DMS114 treated with DMSO at 0.1 percent for 48 hours (cell line): ENCODE measurements around the gene HGFAC.

Source experiments
- DNase-seq: peaks from one replicate; lab custom pipeline; 2025; ENCODE audit not compliant: unreplicated experiment; lab: John Stamatoyannopoulos, UW

HGFAC gene

DNA sequence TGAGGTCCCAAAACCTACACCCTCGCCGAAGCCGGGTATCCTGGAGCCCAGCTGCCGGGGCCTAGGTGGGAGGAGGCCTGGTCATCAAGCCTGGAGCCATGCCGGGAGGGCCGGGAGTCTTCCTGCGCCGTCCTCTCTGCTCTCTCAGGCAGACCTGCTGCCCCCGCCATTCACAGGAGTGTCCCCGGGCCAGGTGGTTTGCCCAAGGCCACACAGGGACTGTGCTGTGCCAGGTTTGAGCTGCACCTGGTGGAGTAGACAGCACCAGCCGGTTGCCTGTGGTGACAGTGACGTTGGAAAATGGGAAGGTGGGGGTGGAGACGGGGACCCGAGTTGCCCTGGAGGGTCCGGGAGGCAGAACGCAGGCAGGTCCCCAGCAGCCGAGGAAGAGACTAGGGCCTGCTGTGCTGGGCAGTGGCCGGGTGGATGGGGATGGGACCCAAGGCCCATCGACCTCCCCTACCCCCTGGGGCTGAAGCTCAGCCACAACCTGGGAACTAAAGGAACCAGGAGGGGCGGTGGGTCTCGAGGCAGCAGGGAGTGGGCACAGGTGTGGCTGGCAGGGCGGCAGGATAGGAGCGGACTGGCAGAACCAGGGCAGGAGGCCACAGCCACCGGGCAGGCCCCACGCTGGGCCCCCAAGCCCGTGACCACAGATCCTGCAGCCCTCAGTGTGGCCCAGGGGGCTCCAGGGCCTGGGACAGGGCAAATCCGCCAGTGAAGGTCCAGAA lies 30.8 kb downstream of the HGFAC start:
- DNase-seq: no peak

DNA sequence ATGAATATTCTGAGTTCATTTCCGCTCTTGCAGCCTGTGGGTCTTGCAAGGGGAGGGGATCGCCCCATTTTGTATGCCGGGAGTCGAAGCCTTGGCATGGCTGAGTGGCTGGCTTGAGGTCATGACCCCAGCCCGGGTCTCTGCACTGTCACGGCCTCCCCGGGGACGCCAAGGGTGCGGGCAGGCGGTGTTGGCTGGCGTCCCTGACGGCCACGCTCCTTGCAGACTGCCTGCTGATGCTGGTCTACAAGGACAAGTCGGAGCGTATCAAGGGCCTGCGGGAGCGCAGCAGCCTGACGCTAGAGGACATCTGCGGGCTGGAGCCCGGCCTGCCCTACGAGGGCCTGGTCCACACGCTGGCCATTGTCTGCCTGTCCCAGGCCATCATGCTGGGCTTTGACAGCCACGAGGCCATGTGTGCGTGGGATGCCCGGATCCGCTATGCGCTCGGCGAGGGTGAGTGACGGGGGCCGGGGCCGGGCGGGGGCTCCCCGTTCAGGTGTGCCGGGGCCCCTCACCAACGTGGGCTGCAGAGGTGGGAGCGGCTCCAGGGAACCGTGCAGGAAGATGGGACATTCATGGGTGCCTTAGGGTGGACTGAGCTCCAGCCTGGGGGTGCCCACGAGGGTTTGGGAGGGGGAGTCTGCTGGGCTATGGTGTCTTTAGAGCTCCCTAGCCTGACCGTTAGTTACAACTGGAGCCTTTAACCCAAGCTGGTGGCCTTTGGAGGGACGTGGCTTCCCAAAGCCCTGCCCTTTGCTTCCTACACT lies 31.6 kb downstream of the HGFAC start:
- no peak for DNase-seq

DNA sequence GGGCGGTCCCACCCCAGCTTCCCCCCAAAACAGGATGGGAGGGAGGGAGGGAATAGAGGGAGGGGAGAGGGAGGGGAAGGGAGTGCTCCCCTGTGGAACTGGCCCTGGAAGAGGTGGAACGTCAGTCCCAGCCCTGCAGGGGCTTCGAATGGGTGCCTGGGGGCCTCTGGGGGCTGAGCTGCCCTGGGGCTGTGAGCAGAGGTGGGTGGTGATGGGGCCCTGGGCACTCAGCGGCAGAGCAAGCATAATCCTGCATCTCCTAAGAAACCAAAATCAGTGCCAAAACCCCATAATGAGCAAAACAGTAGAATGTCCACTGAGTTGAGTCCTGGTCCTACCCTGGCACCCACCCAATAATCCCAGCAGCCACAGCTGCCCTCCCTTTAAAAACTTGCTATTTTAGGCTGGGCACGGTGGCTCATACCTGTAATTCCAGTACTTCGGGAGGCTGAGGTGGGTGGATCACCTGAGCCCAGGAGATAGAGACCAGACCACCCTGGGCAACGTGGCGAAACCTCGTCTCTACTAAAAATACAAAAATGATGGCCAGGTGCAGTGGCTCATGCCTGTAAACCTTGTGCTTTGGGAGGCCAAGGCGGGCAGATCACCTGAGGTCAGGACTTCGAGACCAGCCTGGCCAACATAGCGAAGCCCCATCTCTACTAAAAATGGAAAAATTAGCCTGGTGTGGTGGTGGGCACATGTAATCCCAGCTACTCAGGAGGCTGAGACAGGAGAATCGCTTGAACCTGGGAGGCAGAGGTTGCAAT lies 32.4 kb downstream of the HGFAC start:
- no peak for DNase-seq

- no peak for DNase-seq
These were observed 33.4 kb downstream of the HGFAC start for GRCh38 chr4:3475041-3475712.

GRCh38 chr4:3475713-3476260 lies 34.0 kb downstream of the HGFAC start:
- DNase-seq: no peak

DNA sequence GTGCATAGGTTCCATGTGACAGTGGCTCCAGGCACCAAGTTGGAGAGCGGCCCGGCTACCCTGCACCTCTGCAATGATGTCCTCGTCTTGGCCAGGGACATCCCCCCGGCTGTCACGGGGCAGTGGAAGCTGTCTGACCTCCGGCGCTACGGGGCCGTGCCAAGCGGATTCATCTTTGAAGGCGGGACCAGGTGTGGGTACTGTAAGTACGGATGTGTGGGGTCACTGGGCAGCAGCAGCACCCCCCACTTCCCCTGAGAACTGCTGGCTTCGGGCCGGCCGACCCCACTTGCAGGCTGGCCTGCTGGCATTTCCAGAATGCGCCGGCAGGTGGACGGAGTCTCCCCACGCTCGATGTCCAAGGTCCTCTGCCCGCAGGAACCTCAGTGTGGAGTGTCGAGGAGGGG lies 34.6 kb downstream of the HGFAC start:
- no peak for DNase-seq

DNA sequence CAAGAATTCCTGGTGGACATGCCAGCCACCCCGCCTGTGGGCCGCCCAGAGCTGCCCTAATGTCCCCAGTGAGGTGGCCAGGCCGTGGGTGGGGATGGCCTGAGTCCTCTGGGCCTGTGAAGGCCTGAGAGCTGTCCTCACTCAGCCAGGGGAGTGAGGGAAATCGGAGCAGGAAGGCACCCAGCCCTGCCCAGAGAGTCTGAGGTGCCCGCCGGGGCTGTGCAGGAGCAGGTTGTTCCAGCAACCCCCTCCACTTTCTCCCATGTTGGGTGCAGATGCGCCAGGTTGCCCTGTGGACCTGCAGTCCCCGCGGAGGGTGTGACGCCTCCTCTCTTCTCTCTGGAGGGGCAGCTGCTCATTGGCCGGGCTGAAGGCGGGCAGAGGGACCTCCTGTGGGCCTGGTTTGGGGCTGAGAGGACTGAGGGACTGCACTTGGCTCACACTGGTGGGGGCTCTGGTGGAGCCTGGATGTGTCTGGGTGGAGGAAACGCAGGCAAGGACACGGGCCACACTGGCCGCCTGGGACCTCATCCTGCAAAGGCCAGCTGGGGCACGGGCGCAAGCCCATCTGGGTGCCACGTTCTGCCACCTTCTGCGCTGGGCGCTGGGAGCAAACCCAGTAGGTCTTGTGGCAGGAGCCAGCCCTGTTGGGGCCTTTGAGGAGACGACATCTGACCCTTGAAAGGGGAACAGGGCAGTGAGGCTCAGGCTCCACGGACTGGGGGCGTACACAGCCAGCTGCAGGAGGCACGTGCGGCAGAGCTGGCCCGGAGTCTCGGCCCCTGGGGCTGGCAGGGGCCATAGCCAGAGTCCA lies 35.4 kb downstream of the HGFAC start:
- DNase-seq: no peak

DNA sequence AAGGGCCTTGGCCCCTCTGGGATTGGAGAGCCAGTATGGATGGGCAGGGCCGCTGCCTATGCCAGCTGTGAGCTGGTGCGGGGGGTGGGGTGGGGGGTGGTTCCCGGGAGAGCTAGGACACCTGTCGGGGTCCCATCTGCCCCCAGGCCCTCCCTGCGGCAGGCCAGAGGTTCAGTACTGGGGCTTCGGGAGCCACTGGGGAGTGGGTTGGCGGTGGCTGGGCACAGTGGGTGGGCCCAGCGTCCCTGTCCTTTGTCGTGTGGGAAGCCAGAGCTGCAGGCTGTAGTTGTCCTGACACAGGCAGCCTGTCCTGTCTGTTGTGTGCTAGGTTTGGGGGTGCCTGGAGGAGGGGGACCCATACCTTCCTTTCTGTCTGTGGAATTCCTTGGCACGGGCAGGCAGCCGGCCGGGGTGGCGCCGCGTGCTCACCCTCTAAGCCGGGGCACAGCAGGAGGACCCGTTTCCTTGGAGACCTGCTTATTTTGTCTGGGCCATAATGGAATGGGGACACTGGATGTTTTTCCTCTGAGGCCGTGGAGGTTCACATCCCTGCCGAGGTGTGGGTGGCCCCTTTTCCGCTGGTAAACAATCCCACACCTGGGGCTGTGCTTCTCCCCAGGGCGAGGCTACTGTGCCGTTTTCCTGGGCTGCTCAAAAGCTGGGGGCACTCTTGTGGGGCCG lies 36.1 kb downstream of the HGFAC start:
- no peak for DNase-seq

DNA sequence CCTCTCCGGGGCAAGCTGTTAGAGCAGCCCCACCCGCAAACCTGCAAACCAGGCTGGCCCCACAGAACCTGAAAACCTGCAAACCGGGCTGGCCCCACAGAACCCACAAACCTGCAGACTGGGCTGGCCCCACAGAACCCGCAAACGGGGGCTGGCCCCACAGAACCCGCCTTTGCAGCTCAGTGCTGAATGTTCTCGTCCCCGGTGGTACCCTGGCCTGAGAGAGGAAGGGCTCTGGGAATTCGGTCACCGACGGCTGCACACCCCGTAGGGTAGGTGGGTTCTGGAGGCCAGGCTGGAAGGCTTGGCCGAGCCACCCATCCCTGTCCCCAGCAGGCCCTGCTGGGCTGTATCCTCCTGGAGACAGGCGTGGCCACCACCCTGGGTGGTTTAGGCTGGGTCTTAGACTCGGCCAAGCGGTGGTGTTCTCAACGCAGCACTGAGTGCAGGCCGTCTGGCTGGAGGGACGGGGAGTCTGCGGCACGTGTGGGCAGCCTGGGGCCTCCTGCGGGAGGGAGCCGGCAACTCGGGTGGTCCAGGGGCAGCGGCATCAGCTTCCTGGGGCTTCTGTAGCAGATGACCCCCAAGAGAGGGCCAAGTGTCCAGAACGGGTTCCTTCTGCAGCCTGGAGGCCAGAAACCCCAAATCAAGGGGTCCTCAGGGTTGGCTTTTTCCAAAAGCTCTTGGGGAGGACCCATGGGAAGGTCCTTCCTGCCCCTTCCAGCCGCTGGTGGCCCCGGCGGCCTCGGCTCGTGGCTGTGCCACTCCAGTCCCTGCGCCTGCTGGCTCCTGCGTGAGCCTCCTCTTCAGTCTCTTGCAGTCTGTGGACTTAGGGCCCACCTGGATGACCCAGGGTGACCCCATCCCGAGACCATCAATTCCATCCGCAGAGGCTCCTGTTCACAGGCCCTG lies 36.9 kb downstream of the HGFAC start:
- DNase-seq: no peak

- DNase-seq: no peak
These were observed 37.8 kb downstream of the HGFAC start for GRCh38 chr4:3479358-3480101.

DNA sequence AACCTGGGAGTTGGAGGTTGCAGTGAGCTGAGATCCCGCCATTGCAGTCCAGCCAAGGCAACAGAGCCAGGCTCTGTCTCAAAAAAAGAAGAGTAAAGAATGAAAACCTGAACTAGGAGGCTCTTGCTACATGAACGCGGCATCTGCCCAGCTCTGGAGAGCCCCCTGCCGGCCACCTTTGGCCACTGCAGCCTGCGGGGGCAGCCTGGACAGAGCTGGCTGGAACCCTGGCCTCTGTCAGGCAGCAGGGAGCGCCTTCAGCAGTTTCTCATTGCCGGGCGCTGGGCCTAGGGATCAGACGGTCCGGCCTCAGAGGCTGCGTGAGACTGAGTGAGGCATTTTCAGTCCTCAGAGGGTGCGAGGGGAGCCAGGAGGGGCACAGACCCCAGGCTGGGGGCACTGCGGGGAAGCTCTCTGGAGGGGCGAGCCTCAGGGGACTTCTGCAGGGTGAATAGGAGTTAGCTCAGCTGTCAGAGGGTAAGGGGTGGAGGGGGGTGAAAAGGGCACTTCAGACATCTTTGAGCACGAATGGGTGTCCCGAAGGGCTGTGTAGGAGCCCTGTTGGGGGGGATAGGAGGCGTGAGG lies 38.9 kb downstream of the HGFAC start:
- DNase-seq: peak; percentile 52

GRCh38 chr4:3481113-3481531 lies 39.4 kb downstream of the HGFAC start:
- DNase-seq: no peak

DNA sequence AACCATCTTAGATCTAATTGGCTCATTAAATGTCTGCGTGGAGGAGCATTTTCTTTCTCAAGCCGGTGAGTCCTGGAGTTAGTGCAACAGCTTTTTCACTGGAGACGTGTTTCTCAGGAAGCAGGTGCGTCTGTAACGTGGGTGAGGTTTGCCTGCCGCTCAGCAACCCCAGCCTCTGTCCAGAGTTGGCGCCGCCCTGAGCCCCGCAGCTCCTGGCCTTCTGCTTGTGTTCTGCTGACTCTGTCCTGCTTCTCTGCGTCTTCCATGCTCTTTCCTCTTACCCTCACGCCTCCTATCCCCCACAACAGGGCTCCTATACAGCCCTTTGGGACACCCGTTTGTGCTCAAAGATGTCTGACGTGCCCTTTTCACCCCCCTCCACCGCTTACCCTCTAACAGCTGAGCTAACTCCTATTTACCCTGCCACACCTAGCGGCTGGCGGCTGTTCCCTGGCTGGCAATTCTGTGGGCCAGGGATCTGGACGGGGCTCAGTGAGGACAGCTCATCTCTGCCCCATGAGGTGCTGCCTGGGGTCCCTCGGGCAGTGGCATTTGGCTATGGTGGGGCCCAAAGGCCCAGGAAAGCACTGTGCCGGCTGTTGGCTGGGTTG lies 40.1 kb downstream of the HGFAC start:
- DNase-seq: no peak

DNA sequence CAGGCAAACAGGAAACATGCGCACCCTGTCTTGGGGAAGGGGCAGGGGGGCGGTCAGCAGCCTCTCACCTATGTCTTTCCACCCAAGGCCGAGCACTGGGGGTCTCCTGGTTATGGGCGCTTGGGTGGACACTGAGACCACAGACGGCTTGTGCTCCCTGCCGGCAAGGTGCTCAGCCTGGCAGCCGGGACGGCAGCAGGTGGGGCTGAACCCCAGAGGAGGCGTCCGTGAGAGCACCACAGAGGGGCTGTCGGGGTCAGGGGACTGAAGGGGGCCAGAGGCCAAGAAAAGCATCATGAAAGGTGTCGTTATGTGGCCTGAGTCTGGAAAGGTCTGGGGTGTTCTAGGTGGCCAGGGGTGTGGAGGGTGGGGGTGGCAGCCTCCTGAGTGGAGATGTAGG lies 40.9 kb downstream of the HGFAC start:
- DNase-seq: no peak

DNA sequence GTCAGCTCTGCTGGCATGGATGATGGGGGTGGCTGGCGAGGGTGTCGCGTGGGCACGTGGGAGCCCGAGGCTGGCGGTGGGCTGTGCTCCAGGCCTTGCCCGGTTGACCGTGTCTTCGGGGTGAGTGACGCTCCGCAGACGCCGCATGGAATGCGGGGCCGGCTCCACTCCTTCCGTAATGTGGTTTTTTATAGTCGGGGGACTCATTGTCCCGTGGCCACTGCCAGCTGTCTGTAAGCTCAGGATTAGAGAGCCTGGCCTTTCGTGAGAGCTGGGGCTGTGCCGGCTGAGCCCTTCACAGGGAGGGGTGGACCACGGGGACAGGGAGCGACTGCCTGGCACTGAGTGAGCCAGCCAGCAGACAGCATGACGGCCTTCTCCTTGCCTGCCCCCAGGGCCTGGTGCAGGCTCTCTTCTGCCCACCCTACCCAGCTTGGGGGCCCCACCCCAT lies 41.7 kb downstream of the HGFAC start:
- DNase-seq: no peak

- DNase-seq: no peak
These were observed 42.5 kb downstream of the HGFAC start for GRCh38 chr4:3484057-3484973.
